ENCODE data around the gene KRT84.

GRCh38 chr12:52395761-52396434 lies 10.4 kb upstream of the KRT84 start:
- TF ChIP-seq POLR2A (IDR thresholded peaks at IDR 0.05; ENCODE audit: borderline replicate concordance, extremely low read depth, insufficient read depth, insufficient read length) (no peak), ELF1 (IDR thresholded peaks at IDR 0.05; ENCODE audit: borderline replicate concordance, low read depth) (no peak), CTCF (IDR thresholded peaks at IDR 0.05 in 2 of 3, conservative IDR thresholded peaks at IDR 0.05 in 1 of 3; ENCODE audit: borderline replicate concordance in 1 of 3, insufficient read depth in 1 of 3, low read depth in 2 of 3, low read length in 2 of 3) (peak; percentile 87 to 98 (median 88)), POLR2AphosphoS5 (IDR thresholded peaks at IDR 0.05; ENCODE audit: low read depth, low read length) (no peak), TCF7L2 (IDR thresholded peaks at IDR 0.05; ENCODE audit: borderline replicate concordance, extremely low read depth, insufficient read depth, insufficient read length) (no peak), ZNF274 (IDR thresholded peaks at IDR 0.05; ENCODE audit: low read depth, low read length) (no peak), REST (IDR thresholded peaks at IDR 0.05; ENCODE audit: low read depth) (no peak), EZH2 (IDR thresholded peaks at IDR 0.05) (no peak), CEBPB (IDR thresholded peaks at IDR 0.05; ENCODE audit: low read depth) (no peak), EGR1 (IDR thresholded peaks at IDR 0.05; ENCODE audit: low read depth) (no peak), ZFX (IDR thresholded peaks at IDR 0.05) (no peak), JUND (IDR thresholded peaks at IDR 0.05) (no peak)

All from HCT116 (cell line).